Measurements from ENCODE around the gene SGSM2.

Gene SGSM2

GRCh38 chr17:2402544-2402943, 65.2 kb downstream of the SGSM2 start:
- 16% methylated on average over 13 of the region's 15 CpGs for WGBS (ENCODE audit: insufficient coverage)

GRCh38 chr17:2403044-2403443, 65.7 kb downstream of the SGSM2 start:
- H3K27me3 ChIP-seq (replicated peaks in 2 of 5; ENCODE audit: control insufficient read depth in 4 of 5, insufficient read depth in 5 of 5, low read length in 4 of 5), result no peaks in the 10 kb centered on the region
- H3K36me3 ChIP-seq (ENCODE audit: control insufficient read depth in 4 of 4, insufficient read depth in 4 of 4, low read length in 3 of 4), result peaks cover 0 to 9% (median 2%) of the 10 kb centered on the region in 4 experiments
- no peak overlapping the region for H3K27ac ChIP-seq (ENCODE audit: insufficient read depth in 1 of 2, low read depth in 1 of 2, low read length in 2 of 2, poor library complexity in 1 of 2, severe bottlenecking in 2 of 2)
- POLR2A ChIA-PET, result no interaction called here
- no peaks in the 10 kb centered on the region for H3K9me3 ChIP-seq (ENCODE audit: control extremely low read depth in 1 of 5, control insufficient read depth in 4 of 5, insufficient read depth in 2 of 5, low read depth in 1 of 5, low read length in 4 of 5)
- WGBS (ENCODE audit: insufficient coverage), result 100% methylated on average over 4 of the region's 4 CpGs
- DNase-seq, result no peak
- no peak overlapping the region for H3K4me3 ChIP-seq (ENCODE audit: control insufficient read depth in 1 of 7, extremely low read depth in 1 of 7, insufficient read depth in 4 of 7, low read depth in 2 of 7, low read length in 6 of 7)
- CTCF ChIA-PET, result interaction anchor here (1.1 to 4.7 kb wide), 4 partner anchors 11 to 34 kb away, joined by 3 to 49 read pairs (median 12); no protein-coding TSS in a partner anchor
- peaks cover 5 to 32% (median 24%) of the 10 kb centered on the region in 4 experiments for H3K4me1 ChIP-seq (ENCODE audit: control extremely low read depth in 1 of 4, control insufficient read depth in 4 of 4, insufficient read depth in 4 of 4, low read length in 3 of 4)

More at GRCh38 chr17:2402544-2402943, 65.2 kb downstream of the SGSM2 start:
- DNase-seq, result peak in 2 of 3 donors; percentile 34 to 38
- peak overlapping the region in 1 of 2 experiments; percentile 83 for H3K27ac ChIP-seq (ENCODE audit: insufficient read depth in 1 of 2, low read depth in 1 of 2, low read length in 2 of 2, poor library complexity in 1 of 2, severe bottlenecking in 2 of 2)
- ChIA-PET CTCF (interaction anchor here (1.1 to 4.7 kb wide), 4 partner anchors 11 to 34 kb away, joined by 3 to 49 read pairs (median 12); no protein-coding TSS in a partner anchor), POLR2A (interaction anchor here (2.1 kb wide), 1 partner anchor 10 kb away, joined by 21 read pairs; no protein-coding TSS in a partner anchor)
- H3K27me3 ChIP-seq (replicated peaks in 2 of 5; ENCODE audit: control insufficient read depth in 4 of 5, insufficient read depth in 5 of 5, low read length in 4 of 5), result no peaks in the 10 kb centered on the region
- H3K4me1 ChIP-seq (ENCODE audit: control extremely low read depth in 1 of 4, control insufficient read depth in 4 of 4, insufficient read depth in 4 of 4, low read length in 3 of 4), result peaks cover 8 to 37% (median 29%) of the 10 kb centered on the region in 4 experiments
- H3K36me3 ChIP-seq (ENCODE audit: control insufficient read depth in 4 of 4, insufficient read depth in 4 of 4, low read length in 3 of 4), result peaks cover 0 to 8% (median 2%) of the 10 kb centered on the region in 4 experiments
- no peaks in the 10 kb centered on the region for H3K9me3 ChIP-seq (ENCODE audit: control extremely low read depth in 1 of 5, control insufficient read depth in 4 of 5, insufficient read depth in 2 of 5, low read depth in 1 of 5, low read length in 4 of 5)
- peak overlapping the region; percentile 22 to 98 (median 70) for H3K4me3 ChIP-seq (ENCODE audit: control insufficient read depth in 1 of 7, extremely low read depth in 1 of 7, insufficient read depth in 4 of 7, low read depth in 2 of 7, low read length in 6 of 7)

- no peaks in the 10 kb centered on the region for H3K27me3 ChIP-seq (replicated peaks in 2 of 5; ENCODE audit: control insufficient read depth in 4 of 5, insufficient read depth in 5 of 5, low read length in 4 of 5)
- CTCF ChIA-PET, result interaction anchor here (1.5 to 4.7 kb wide), 3 partner anchors 11 to 23 kb away, joined by 3 to 49 read pairs (median 20); no protein-coding TSS in a partner anchor
- H3K4me1 ChIP-seq (ENCODE audit: control extremely low read depth in 1 of 4, control insufficient read depth in 4 of 4, insufficient read depth in 4 of 4, low read length in 3 of 4), result peaks cover 0 to 15% (median 11%) of the 10 kb centered on the region in 4 experiments
- H3K27ac ChIP-seq (ENCODE audit: insufficient read depth in 1 of 2, low read depth in 1 of 2, low read length in 2 of 2, poor library complexity in 1 of 2, severe bottlenecking in 2 of 2), result no peak overlapping the region
- H3K4me3 ChIP-seq (ENCODE audit: control insufficient read depth in 1 of 7, extremely low read depth in 1 of 7, insufficient read depth in 4 of 7, low read depth in 2 of 7, low read length in 6 of 7), result no peak overlapping the region
- H3K36me3 ChIP-seq (ENCODE audit: control insufficient read depth in 4 of 4, insufficient read depth in 4 of 4, low read length in 3 of 4), result peaks cover 0 to 9% (median 2%) of the 10 kb centered on the region in 4 experiments
- WGBS (ENCODE audit: insufficient coverage), result no CpG with 5 or more reads among the region's 14 CpGs
- POLR2A ChIA-PET, result no interaction called here
- H3K9me3 ChIP-seq (ENCODE audit: control extremely low read depth in 1 of 5, control insufficient read depth in 4 of 5, insufficient read depth in 2 of 5, low read depth in 1 of 5, low read length in 4 of 5), result no peaks in the 10 kb centered on the region
- DNase-seq, result no peak
Measured at GRCh38 chr17:2405247-2405926, 68.1 kb downstream of the SGSM2 start.

- ChIA-PET CTCF (interaction anchor here (0.9 to 3.3 kb wide), 5 partner anchors 10 to 25 kb away, joined by 3 to 22 read pairs (median 7); no protein-coding TSS in a partner anchor), POLR2A (interaction anchor here (0.6 kb wide), 1 partner anchor 186 kb away, joined by 7 read pairs; no protein-coding TSS in a partner anchor)
- no peak for DNase-seq
- WGBS (ENCODE audit: insufficient coverage), result 100% methylated on average over 3 of the region's 8 CpGs
- Histone ChIP-seq H3K27ac (ENCODE audit: insufficient read depth in 1 of 2, low read depth in 1 of 2, low read length in 2 of 2, poor library complexity in 1 of 2, severe bottlenecking in 2 of 2) (no peak overlapping the region), H3K36me3 (ENCODE audit: control insufficient read depth in 4 of 4, insufficient read depth in 4 of 4, low read length in 3 of 4) (peaks cover 0 to 9% (median 5%) of the 10 kb centered on the region in 4 experiments), H3K9me3 (ENCODE audit: control extremely low read depth in 1 of 5, control insufficient read depth in 4 of 5, insufficient read depth in 2 of 5, low read depth in 1 of 5, low read length in 4 of 5) (no peaks in the 10 kb centered on the region), H3K4me3 (ENCODE audit: control insufficient read depth in 1 of 7, extremely low read depth in 1 of 7, insufficient read depth in 4 of 7, low read depth in 2 of 7, low read length in 6 of 7) (no peak overlapping the region), H3K4me1 (ENCODE audit: control extremely low read depth in 1 of 4, control insufficient read depth in 4 of 4, insufficient read depth in 4 of 4, low read length in 3 of 4) (peaks cover 0 to 14% (median 11%) of the 10 kb centered on the region in 4 experiments), H3K27me3 (replicated peaks in 2 of 5; ENCODE audit: control insufficient read depth in 4 of 5, insufficient read depth in 5 of 5, low read length in 4 of 5) (no peaks in the 10 kb centered on the region)
Measured at GRCh38 chr17:2406271-2406902, 69.1 kb downstream of the SGSM2 start.

GRCh38 chr17:2406903-2407790, 69.8 kb downstream of the SGSM2 start:
- H3K27ac ChIP-seq (ENCODE audit: insufficient read depth in 1 of 2, low read depth in 1 of 2, low read length in 2 of 2, poor library complexity in 1 of 2, severe bottlenecking in 2 of 2), result no peak overlapping the region
- 93% methylated on average over 14 of the region's 15 CpGs for WGBS (ENCODE audit: insufficient coverage)
- H3K9me3 ChIP-seq (ENCODE audit: control extremely low read depth in 1 of 5, control insufficient read depth in 4 of 5, insufficient read depth in 2 of 5, low read depth in 1 of 5, low read length in 4 of 5), result no peaks in the 10 kb centered on the region
- H3K27me3 ChIP-seq (replicated peaks in 2 of 5; ENCODE audit: control insufficient read depth in 4 of 5, insufficient read depth in 5 of 5, low read length in 4 of 5), result no peaks in the 10 kb centered on the region
- peaks cover 0 to 12% (median 9%) of the 10 kb centered on the region in 4 experiments for H3K4me1 ChIP-seq (ENCODE audit: control extremely low read depth in 1 of 4, control insufficient read depth in 4 of 4, insufficient read depth in 4 of 4, low read length in 3 of 4)
- ChIA-PET CTCF (interaction anchor here (0.9 to 3.3 kb wide), 5 partner anchors 9 to 25 kb away, joined by 3 to 22 read pairs (median 7); no protein-coding TSS in a partner anchor), POLR2A (interaction anchor here (0.6 kb wide), 1 partner anchor 185 kb away, joined by 7 read pairs; no protein-coding TSS in a partner anchor)
- no peak for DNase-seq
- no peak overlapping the region for H3K4me3 ChIP-seq (ENCODE audit: control insufficient read depth in 1 of 7, extremely low read depth in 1 of 7, insufficient read depth in 4 of 7, low read depth in 2 of 7, low read length in 6 of 7)
- peaks cover 0 to 9% (median 6%) of the 10 kb centered on the region in 4 experiments for H3K36me3 ChIP-seq (ENCODE audit: control insufficient read depth in 4 of 4, insufficient read depth in 4 of 4, low read length in 3 of 4)

GRCh38 chr17:2410951-2411350, 73.7 kb downstream of the SGSM2 start:
- WGBS (ENCODE audit: insufficient coverage), result 98% methylated on average over 7 of the region's 7 CpGs
- Histone ChIP-seq H3K4me1 (ENCODE audit: control extremely low read depth in 1 of 4, control insufficient read depth in 4 of 4, insufficient read depth in 4 of 4, low read length in 3 of 4) (no peaks in the 10 kb centered on the region), H3K27ac (ENCODE audit: insufficient read depth in 1 of 2, low read depth in 1 of 2, low read length in 2 of 2, poor library complexity in 1 of 2, severe bottlenecking in 2 of 2) (no peak overlapping the region), H3K36me3 (ENCODE audit: control insufficient read depth in 4 of 4, insufficient read depth in 4 of 4, low read length in 3 of 4) (peaks cover 0 to 23% (median 17%) of the 10 kb centered on the region in 4 experiments), H3K9me3 (ENCODE audit: control extremely low read depth in 1 of 5, control insufficient read depth in 4 of 5, insufficient read depth in 2 of 5, low read depth in 1 of 5, low read length in 4 of 5) (no peaks in the 10 kb centered on the region), H3K4me3 (ENCODE audit: control insufficient read depth in 1 of 7, extremely low read depth in 1 of 7, insufficient read depth in 4 of 7, low read depth in 2 of 7, low read length in 6 of 7) (no peak overlapping the region), H3K27me3 (replicated peaks in 2 of 5; ENCODE audit: control insufficient read depth in 4 of 5, insufficient read depth in 5 of 5, low read length in 4 of 5) (no peaks in the 10 kb centered on the region)
- DNase-seq, result no peak
- ChIA-PET CTCF (interaction anchor here (1.6 to 5.2 kb wide), 2 partner anchors 21 to 29 kb away, joined by 6 to 48 read pairs; no protein-coding TSS in a partner anchor), POLR2A (no interaction called here)
